ENCODE measurements around the gene OR5AP2. TPM values are rescaled to one million over a fixed set of nuclear protein-coding genes. Genes with fewer than 3 reads are reported as not detected.

OR5AP2 gene
- total RNA-seq, 1 experiment from 2014 or later, result not detected

- Histone ChIP-seq H3K4me2 (ENCODE audit: insufficient read depth, insufficient read length, low read length) (no peak overlapping the region), H2AK5ac (ENCODE audit: insufficient read length, low read length) (no peak overlapping the region), H4K20me1 (ENCODE audit: control insufficient read depth, insufficient read depth, insufficient read length) (no peaks in the 10 kb centered on the region), H2BK120ac (ENCODE audit: low read depth, low read length, poor library complexity, severe bottlenecking) (no peak overlapping the region), H3T11ph (ENCODE audit: low read length) (no peak overlapping the region), H3K27me3 (ENCODE audit: insufficient read depth, low read length) (no peaks in the 10 kb centered on the region), H3K79me2 (ENCODE audit: insufficient read depth, low read length) (no peaks in the 10 kb centered on the region), H3K79me1 (ENCODE audit: insufficient read depth, low read depth, low read length, poor library complexity, severe bottlenecking) (no peaks in the 10 kb centered on the region), H3K9ac (ENCODE audit: extremely low read depth, insufficient read length, low read length) (no peak overlapping the region), H2BK5ac (ENCODE audit: insufficient read length, low read length) (no peak overlapping the region), H3K23ac (ENCODE audit: insufficient read length, low read depth, low read length) (no peak overlapping the region), H2BK15ac (ENCODE audit: low read depth, low read length) (no peak overlapping the region), H2BK20ac (ENCODE audit: low read depth, low read length, poor library complexity, severe bottlenecking) (no peak overlapping the region), H3K23me2 (ENCODE audit: insufficient read length, low read depth, low read length, poor library complexity, severe bottlenecking) (no peaks in the 10 kb centered on the region), H3K27ac (ENCODE audit: insufficient read length, low read depth, low read length) (no peak overlapping the region), H2AFZ (ENCODE audit: low read length) (no peak overlapping the region), H2BK12ac (ENCODE audit: insufficient read length, low read depth, low read length) (no peak overlapping the region), H4K5ac (ENCODE audit: insufficient read length, low read depth, low read length) (no peak overlapping the region), H4K91ac (ENCODE audit: insufficient read length, low read depth, low read length) (no peak overlapping the region), H3K14ac (ENCODE audit: insufficient read depth, low read length) (no peak overlapping the region), H3K56ac (ENCODE audit: insufficient read length, low read depth, low read length) (no peak overlapping the region), H3K4ac (ENCODE audit: low read depth, low read length) (no peak overlapping the region), H3K18ac (ENCODE audit: insufficient read length, low read depth, low read length) (no peak overlapping the region), H3K9me3 (ENCODE audit: control insufficient read depth, low read depth, low read length) (no peaks in the 10 kb centered on the region), H4K8ac (replicated peaks; ENCODE audit: insufficient read length, low read depth, low read length) (no peak overlapping the region), H3K4me1 (ENCODE audit: insufficient read depth, low read length) (no peaks in the 10 kb centered on the region)
- no peaks in the 10 kb centered on the region; a peak in 1 of 5 replicates for H3K9me3 Mint-ChIP-seq
- H3K4me1 Mint-ChIP-seq, result peaks cover 3 to 6% of the 10 kb centered on the region in 2 experiments; a peak in 2 of 4 replicates
- H3K4me3 Mint-ChIP-seq, result no peak overlapping the region
- no peaks in the 10 kb centered on the region for H3K36me3 Mint-ChIP-seq (ENCODE audit: insufficient read depth in 1 of 3, low read depth in 3 of 3)
- no peak for TF ChIP-seq CTCF (conservative IDR thresholded peaks at IDR 0.05)
- DNase-seq, result no peak
- H3K27ac Mint-ChIP-seq, result no peak overlapping the region
- H3K27me3 Mint-ChIP-seq (ENCODE audit: low read depth), result no peaks in the 10 kb centered on the region
- no CpG with 5 or more reads among the region's 2 CpGs for WGBS (ENCODE audit: extremely low coverage, insufficient read length, low lambda C conversion rate)
These were observed 16.3 kb downstream of the OR5AP2 start for GRCh38 chr11:56625946-56626345.
